ENCODE measurements around the gene PRKG1.

DNA sequence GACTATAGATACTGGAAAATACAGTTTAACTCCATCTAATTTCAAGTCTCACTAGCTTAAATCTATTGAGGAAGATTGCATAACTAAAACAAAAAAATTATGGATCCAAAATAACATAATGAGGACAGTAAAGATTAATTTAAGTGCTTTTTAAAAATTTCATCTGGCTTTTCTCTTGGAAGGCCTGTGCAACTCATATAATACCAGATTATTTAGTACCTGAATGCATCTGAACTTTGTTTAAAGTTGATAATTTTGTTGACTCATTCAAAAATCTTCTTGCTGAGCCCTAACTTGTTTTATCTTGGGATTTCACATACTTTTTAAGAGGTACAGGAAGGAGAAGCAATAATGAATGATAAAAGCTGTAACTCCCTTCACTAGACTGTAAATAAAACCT lies 478.6 kb downstream of the PRKG1 start:
- TF ChIP-seq CTCF (conservative IDR thresholded peaks at IDR 0.05; ENCODE audit: low read length): no peak
- no peak for TF ChIP-seq EZH2phosphoT487 (IDR thresholded peaks at IDR 0.05; ENCODE audit: borderline replicate concordance)

All from Loucy (cell line).